ENCODE results near the gene PSAP. TPM values are rescaled to one million over a fixed set of nuclear protein-coding genes. Genes with fewer than 3 reads are reported as not detected.

The PSAP gene
- total RNA-seq, 1 donor from 2014 or later, result 1,672 TPM

DNA sequence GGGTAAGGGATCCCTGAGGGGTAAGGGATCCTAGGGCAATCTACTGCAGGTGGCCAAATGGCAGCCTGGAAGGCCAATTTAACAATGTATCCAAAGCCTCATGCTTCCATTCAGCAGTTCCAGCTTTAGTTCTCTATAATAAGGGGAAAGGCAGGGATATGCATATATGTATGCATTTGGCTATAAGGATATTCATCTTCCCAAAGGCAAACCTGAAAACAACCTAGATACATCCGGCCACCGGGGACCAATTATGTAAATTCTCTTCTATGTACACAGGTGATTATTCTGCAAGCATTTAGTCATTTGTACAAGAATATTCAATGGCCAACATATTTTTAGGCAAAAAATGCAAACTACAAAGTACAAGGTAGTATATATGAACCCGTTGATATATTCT is 26.7 kb downstream of the PSAP start:
- no peaks in the 10 kb centered on the region for H3K9me3 ChIP-seq (replicated peaks)
- no peak for DNase-seq
- intact Hi-C loops (cut with micrococcal nuclease), result no loop called here
- H3K27ac ChIP-seq (replicated peaks), result no peak overlapping the region
- no peaks in the 10 kb centered on the region for H3K27me3 ChIP-seq (ENCODE audit: low read depth)
- no peak overlapping the region for H3K4me3 ChIP-seq
- TF ChIP-seq, protein P1, sequence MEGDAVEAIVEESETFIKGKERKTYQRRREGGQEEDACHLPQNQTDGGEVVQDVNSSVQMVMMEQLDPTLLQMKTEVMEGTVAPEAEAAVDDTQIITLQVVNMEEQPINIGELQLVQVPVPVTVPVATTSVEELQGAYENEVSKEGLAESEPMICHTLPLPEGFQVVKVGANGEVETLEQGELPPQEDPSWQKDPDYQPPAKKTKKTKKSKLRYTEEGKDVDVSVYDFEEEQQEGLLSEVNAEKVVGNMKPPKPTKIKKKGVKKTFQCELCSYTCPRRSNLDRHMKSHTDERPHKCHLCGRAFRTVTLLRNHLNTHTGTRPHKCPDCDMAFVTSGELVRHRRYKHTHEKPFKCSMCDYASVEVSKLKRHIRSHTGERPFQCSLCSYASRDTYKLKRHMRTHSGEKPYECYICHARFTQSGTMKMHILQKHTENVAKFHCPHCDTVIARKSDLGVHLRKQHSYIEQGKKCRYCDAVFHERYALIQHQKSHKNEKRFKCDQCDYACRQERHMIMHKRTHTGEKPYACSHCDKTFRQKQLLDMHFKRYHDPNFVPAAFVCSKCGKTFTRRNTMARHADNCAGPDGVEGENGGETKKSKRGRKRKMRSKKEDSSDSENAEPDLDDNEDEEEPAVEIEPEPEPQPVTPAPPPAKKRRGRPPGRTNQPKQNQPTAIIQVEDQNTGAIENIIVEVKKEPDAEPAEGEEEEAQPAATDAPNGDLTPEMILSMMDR (IDR thresholded peaks at IDR 0.05; ENCODE audit: borderline replicate concordance), result no peak
- peaks cover 100% of the 10 kb centered on the region for H3K36me3 ChIP-seq
- peaks cover 11% of the 10 kb centered on the region for H3K4me1 ChIP-seq

DNA sequence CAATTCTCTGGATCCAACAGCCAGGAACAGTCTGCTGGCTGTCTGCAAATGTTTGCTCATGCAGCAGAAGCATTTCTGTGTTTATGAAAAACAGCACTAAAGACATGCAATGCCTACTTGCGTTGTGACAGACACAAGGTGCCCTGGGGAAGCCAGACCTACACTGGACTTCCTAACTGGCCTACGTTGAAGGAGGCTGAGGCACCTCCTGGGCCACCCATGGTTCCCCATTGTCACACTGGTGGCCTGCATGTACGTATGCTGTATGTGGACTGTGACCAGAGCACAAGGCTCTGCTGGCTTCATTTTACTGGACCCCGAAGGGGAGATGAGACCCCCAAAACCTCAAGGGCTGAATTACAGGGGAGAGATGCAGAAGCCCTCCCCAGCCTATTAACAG is 27.7 kb downstream of the PSAP start:
- H3K4me1 ChIP-seq, result peaks cover 13% of the 10 kb centered on the region
- H3K4me3 ChIP-seq, result no peak overlapping the region
- intact Hi-C loops (cut with micrococcal nuclease), result no loop called here
- peaks cover 100% of the 10 kb centered on the region for H3K36me3 ChIP-seq
- no peak overlapping the region for H3K27ac ChIP-seq (replicated peaks)
- H3K9me3 ChIP-seq (replicated peaks), result no peaks in the 10 kb centered on the region
- H3K27me3 ChIP-seq (ENCODE audit: low read depth), result no peaks in the 10 kb centered on the region
- TF ChIP-seq, protein P1 (IDR thresholded peaks at IDR 0.05; ENCODE audit: borderline replicate concordance), result no peak
- DNase-seq, result no peak

DNA sequence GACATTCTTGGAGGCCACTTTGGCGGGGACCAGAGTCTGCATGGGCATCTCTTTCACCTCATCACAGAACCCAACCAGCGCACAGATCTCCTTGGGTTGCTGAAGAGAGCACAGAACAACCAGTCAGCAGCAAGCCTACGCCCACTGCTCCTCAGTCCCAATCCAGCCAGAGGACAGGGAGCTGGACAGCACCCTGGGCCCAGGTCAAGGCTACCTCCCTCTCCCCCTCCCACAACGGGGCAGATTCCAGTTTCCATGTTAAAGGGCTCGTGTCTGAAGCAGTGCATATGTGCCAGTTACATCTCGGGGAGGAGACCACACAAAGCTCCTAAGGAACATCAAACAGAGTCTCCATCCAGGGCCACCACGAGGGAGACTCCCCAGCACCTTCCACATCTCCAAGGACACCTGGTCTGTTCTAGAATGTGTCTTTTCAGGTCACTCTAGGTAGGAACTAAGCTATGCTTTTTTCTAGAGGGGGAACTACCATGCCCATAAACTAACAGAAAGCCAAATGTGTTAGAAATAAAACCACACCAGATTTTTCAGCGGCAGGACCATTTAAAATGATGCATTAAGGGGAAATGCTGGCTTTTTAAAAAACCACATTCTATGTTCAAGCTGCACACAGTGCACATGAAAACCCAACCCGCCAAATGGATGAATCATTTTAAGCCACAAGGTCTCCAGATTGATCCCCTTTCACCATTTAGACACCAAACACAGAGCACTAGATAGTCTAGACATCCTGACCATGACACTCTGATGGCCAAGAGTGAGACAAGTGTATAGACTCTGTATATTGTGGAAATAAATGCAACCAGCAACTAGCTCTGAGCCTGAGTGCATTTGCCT is 28.9 kb downstream of the PSAP start:
- H3K27me3 ChIP-seq (ENCODE audit: low read depth), result no peaks in the 10 kb centered on the region
- no peaks in the 10 kb centered on the region for H3K9me3 ChIP-seq (replicated peaks)
- no peak overlapping the region for H3K4me3 ChIP-seq
- intact Hi-C loops (cut with micrococcal nuclease), result no loop called here
- H3K27ac ChIP-seq (replicated peaks), result no peak overlapping the region
- peaks cover 100% of the 10 kb centered on the region for H3K36me3 ChIP-seq
- no peak for DNase-seq
- H3K4me1 ChIP-seq, result peaks cover 25% of the 10 kb centered on the region
- TF ChIP-seq, protein P1 (IDR thresholded peaks at IDR 0.05; ENCODE audit: borderline replicate concordance), result no peak

DNA sequence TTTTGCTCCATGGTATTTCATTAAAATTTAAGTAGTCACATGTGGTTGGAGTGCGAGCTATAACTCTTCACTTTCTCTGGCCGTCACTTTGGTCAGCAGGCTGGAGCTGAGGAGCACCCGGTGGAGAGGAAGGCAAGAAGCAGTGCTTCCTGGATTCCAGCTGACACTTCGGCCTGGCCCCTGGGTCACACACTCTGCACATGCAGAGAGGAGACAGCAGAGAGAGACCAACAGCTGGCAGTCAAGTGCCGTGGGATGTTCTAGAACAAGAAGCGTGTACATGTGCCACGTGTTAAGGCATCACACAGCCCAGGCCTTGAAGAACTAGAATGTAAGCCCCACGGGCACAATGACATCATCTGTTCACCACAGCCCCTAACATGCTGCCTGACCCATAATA is 30.1 kb downstream of the PSAP start:
- Histone ChIP-seq H3K4me1 (peaks cover 37% of the 10 kb centered on the region), H3K9me3 (replicated peaks) (no peaks in the 10 kb centered on the region), H3K4me3 (no peak overlapping the region), H3K27me3 (ENCODE audit: low read depth) (no peaks in the 10 kb centered on the region), H3K27ac (replicated peaks) (no peak overlapping the region), H3K36me3 (peaks cover 100% of the 10 kb centered on the region)
- no peak for DNase-seq
- TF ChIP-seq, protein P1 (IDR thresholded peaks at IDR 0.05; ENCODE audit: borderline replicate concordance), result no peak
- intact Hi-C loops (cut with micrococcal nuclease), result no loop called here

DNA sequence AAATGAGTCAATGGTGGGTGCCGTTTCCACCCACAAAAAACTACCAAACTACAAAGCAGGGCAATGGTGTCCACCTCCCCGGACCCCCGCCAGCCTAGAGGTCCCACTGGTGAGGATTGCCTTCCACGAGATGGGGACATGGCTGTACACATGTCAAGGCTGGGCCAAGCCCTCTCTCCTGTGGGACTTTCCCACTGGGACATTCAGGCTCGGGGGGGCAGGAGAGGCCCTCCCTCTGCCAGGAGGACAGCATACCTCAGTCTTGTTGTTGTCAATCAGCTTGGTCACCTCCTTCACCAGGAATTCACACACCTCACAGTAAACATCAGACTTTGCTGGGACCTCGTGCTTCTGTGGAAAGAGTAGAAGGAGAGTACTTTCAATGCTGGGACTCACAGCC is 31.1 kb downstream of the PSAP start:
- TF ChIP-seq, protein P1 (IDR thresholded peaks at IDR 0.05; ENCODE audit: borderline replicate concordance), result no peak
- intact Hi-C loops (cut with micrococcal nuclease), result loop anchor here (10.0 kb wide), 1 partner anchor 435 kb away; no protein-coding TSS in a partner anchor
- peak overlapping the region; percentile 86 for H3K27ac ChIP-seq (replicated peaks)
- no peaks in the 10 kb centered on the region for H3K27me3 ChIP-seq (ENCODE audit: low read depth)
- no peaks in the 10 kb centered on the region for H3K9me3 ChIP-seq (replicated peaks)
- H3K4me3 ChIP-seq, result no peak overlapping the region
- peaks cover 40% of the 10 kb centered on the region for H3K4me1 ChIP-seq
- no peak for DNase-seq
- peaks cover 100% of the 10 kb centered on the region for H3K36me3 ChIP-seq

Data from left ventricle myocardium inferior (tissue), 1 donor.